GM12873 (cell line): ENCODE results near the gene TXNDC8.

ENCODE experiments used
- TF ChIP-seq, protein P1 (sequence below): IDR thresholded peaks from 2 replicates; pipeline ENCODE4 v1.5.1; 2012; ENCODE audit warnings: low read depth, mild to moderate bottlenecking, moderate library complexity, low read length, control low read depth; ENCODE audit not compliant: insufficient read depth; ENCODE audit errors: missing control alignments

TXNDC8 gene

GRCh38 chr9:110338143-110338542 is 480 bp upstream of the TXNDC8 start:
- TF ChIP-seq, protein P1, sequence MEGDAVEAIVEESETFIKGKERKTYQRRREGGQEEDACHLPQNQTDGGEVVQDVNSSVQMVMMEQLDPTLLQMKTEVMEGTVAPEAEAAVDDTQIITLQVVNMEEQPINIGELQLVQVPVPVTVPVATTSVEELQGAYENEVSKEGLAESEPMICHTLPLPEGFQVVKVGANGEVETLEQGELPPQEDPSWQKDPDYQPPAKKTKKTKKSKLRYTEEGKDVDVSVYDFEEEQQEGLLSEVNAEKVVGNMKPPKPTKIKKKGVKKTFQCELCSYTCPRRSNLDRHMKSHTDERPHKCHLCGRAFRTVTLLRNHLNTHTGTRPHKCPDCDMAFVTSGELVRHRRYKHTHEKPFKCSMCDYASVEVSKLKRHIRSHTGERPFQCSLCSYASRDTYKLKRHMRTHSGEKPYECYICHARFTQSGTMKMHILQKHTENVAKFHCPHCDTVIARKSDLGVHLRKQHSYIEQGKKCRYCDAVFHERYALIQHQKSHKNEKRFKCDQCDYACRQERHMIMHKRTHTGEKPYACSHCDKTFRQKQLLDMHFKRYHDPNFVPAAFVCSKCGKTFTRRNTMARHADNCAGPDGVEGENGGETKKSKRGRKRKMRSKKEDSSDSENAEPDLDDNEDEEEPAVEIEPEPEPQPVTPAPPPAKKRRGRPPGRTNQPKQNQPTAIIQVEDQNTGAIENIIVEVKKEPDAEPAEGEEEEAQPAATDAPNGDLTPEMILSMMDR, result no peak

- TF ChIP-seq, protein P1, result no peak
Measured at GRCh38 chr9:110336363-110336762, 1.3 kb downstream of the TXNDC8 start.

DNA sequence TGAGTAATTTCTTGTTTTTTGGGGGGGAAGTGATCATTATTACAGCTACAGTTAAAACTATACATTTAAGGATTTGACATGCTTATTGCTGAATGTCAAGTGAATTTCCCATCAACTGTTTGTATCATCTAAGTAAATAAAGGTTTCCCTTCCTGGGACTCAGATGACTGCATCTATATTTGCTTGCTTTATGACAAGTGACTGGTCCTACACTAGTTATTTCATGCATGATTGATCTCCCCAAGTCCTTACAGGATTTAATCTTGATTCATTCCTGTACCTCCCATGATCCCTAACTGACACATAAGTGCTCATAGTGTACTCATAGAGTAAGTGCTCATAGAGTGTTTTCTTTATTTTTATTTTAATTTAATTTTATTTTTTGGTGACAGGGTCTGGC is 2.8 kb downstream of the TXNDC8 start:
- TF ChIP-seq, protein P1, result no peak

DNA sequence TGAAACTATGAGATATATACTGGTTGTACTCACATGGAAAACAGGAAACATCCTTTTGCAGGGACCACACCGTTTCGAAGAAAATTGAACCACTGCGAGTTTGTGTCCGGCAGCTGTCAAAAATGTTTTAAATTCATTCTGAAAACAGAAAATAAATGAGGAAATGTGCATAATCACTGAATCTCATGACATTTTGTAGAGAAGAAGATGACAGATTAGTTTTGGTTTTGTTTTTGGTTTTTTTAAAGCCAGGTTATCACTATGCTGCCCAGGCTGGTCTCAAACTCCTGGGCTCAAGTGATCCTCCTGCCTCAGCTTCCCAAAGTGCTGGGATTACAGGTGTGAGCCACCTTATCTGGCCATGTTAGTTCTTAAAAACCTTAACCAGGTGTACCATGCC is 3.5 kb downstream of the TXNDC8 start:
- TF ChIP-seq, protein P1, result no peak

DNA sequence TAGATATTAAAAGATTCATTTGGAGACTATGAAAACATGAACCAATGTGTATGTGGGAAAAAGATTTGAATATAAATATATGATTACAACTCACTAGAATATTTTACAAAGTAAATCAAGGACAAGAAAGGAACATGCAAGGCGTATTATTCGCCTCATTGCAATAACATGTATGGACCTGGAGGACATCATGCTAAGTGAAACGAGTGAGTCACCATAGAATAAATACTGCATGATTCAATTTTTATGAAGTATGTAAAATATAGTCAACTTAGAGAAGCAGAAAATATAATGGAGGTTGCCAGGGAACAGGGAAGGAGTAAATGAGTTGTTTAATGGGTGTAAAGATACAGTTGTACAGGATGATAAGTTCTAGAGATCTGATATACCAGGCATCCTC is 4.9 kb downstream of the TXNDC8 start:
- TF ChIP-seq, protein P1, result no peak

GRCh38 chr9:110330484-110331105 is 7.1 kb downstream of the TXNDC8 start:
- TF ChIP-seq, protein P1, result no peak

GRCh38 chr9:110329639-110330230 is 7.9 kb downstream of the TXNDC8 start:
- TF ChIP-seq, protein P1, result no peak
